OCI-LY1 (cell line): ENCODE measurements around the gene PTPRN2.
"Not testable (repeated sequence)": the region's sequence is repeated elsewhere in the genome, so short reads cannot be mapped to it uniquely, and the experiment has no call there.

ENCODE experiments used
- CTCF ChIP-seq: fragments of 200-600 bp; sonication (generic), shearing (Covaris generic); IDR thresholded peaks from 2 replicates; pipeline ENCODE4 v1.5.1; 2017; ENCODE audit warnings: mild to moderate bottlenecking, antibody characterized with exemption, low read length, moderate library complexity, mixed read lengths
- EZH2 ChIP-seq: fragments of 200-600 bp; sonication (generic), shearing (Covaris generic); IDR thresholded peaks from 2 replicates; pipeline ENCODE4 v1.8.0; 2017; ENCODE audit warnings: borderline replicate concordance, mixed run types, mild to moderate bottlenecking, antibody characterized with exemption, low read length, moderate library complexity, mixed read lengths

DNA sequence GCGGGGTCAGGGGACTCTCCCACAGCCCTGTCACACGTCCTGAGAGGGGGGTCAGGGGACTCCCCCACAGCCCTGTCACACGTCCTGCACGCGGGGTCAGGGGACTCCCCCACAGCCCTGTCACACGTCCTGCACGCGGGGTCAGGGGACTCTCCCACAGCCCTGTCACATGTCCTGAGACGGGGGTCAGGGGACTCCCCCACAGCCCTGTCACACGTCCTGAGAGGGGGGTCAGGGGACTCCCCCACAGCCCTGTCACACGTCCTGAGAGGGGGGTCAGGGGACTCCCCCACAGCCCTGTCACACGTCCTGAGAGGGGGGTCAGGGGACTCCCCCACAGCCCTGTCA, 210.8 kb downstream of the PTPRN2 start:
- TF ChIP-seq CTCF, EZH2: not testable (repeated sequence)
